Lower leg skin (tissue), 3 donors: ENCODE measurements around the gene SDK2.

ENCODE experiments used
- POLR2A ChIP-seq, 2 donors: fragments of 450-650 bp; IDR thresholded peaks; one replicate each; pipeline ENCODE4 v1.6.1; 2016 to 2017; ENCODE audit warnings: antibody characterized with exemption in 2 of 2, mild to moderate bottlenecking in 1 of 2, moderate library complexity in 1 of 2
- TF ChIP-seq, protein P1 (sequence below), 3 donors: fragments of 450-650 bp; IDR thresholded peaks; one replicate each; pipeline ENCODE4 v1.5.1; 2016; ENCODE audit warnings: antibody characterized with exemption in 3 of 3, mild to moderate bottlenecking in 3 of 3, moderate library complexity in 2 of 3

GRCh38 chr17:73612031-73612472 is 32.2 kb downstream of the SDK2 start:
- TF ChIP-seq, protein P1, sequence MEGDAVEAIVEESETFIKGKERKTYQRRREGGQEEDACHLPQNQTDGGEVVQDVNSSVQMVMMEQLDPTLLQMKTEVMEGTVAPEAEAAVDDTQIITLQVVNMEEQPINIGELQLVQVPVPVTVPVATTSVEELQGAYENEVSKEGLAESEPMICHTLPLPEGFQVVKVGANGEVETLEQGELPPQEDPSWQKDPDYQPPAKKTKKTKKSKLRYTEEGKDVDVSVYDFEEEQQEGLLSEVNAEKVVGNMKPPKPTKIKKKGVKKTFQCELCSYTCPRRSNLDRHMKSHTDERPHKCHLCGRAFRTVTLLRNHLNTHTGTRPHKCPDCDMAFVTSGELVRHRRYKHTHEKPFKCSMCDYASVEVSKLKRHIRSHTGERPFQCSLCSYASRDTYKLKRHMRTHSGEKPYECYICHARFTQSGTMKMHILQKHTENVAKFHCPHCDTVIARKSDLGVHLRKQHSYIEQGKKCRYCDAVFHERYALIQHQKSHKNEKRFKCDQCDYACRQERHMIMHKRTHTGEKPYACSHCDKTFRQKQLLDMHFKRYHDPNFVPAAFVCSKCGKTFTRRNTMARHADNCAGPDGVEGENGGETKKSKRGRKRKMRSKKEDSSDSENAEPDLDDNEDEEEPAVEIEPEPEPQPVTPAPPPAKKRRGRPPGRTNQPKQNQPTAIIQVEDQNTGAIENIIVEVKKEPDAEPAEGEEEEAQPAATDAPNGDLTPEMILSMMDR (IDR thresholded peaks at IDR 0.05), result no peak
- no peak for TF ChIP-seq POLR2A (IDR thresholded peaks at IDR 0.05)
